ENCODE data around the gene PRIMA1. TPM values are rescaled to one million over a fixed set of nuclear protein-coding genes. Genes with fewer than 3 reads are reported as not detected.

Gene PRIMA1
- total and polyA plus RNA-seq, 8 donors: 1.2 to 9.9 (median 4.9) TPM

DNA sequence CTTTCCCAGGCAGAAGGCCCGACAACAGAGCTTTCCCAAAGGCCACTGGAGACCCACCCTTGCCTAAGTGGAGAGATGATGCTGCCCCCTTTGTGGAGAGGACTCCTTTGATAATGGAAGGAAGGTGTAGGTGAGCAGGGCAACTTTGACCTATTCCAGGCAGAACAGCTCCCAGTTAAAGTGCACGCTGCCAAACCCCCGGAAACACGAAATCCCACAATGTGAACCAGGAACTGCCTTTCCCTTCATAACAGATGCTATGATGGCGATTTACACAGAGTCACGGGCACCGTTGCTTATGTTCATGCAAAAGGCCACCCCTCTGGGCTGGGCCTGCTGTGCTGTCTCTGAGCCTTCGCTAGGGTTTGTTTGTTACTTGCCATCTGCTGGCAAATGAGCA, 34.6 kb downstream of the PRIMA1 start:
- H3K4me3 ChIP-seq: no peak overlapping the region
- no peaks in the 10 kb centered on the region for H3K9me3 ChIP-seq
- peak overlapping the region in 1 of 5 donors; percentile 27 for H3K27ac ChIP-seq
- WGBS, 5 donors: 92 to 97% (median 95%) methylated on average over 8 of the region's 8 CpGs
- intact Hi-C loops (cut with DNase I; ENCODE audit: low total_unique reads): no loop called here
- no peak for DNase-seq
- H3K4me1 ChIP-seq: peaks cover under 1 to 29% (median 8%) of the 10 kb centered on the region in 4 donors
- H3K27me3 ChIP-seq: peaks cover 0 to 8% (median 0%) of the 10 kb centered on the region in 3 donors
- no peaks in the 10 kb centered on the region for H3K36me3 ChIP-seq
- TF ChIP-seq EP300 (IDR thresholded peaks at IDR 0.05) (no peak), POLR2A (IDR thresholded peaks at IDR 0.05) (no peak), POLR2AphosphoS5 (IDR thresholded peaks at IDR 0.05) (no peak)
- TF ChIP-seq, protein P1, sequence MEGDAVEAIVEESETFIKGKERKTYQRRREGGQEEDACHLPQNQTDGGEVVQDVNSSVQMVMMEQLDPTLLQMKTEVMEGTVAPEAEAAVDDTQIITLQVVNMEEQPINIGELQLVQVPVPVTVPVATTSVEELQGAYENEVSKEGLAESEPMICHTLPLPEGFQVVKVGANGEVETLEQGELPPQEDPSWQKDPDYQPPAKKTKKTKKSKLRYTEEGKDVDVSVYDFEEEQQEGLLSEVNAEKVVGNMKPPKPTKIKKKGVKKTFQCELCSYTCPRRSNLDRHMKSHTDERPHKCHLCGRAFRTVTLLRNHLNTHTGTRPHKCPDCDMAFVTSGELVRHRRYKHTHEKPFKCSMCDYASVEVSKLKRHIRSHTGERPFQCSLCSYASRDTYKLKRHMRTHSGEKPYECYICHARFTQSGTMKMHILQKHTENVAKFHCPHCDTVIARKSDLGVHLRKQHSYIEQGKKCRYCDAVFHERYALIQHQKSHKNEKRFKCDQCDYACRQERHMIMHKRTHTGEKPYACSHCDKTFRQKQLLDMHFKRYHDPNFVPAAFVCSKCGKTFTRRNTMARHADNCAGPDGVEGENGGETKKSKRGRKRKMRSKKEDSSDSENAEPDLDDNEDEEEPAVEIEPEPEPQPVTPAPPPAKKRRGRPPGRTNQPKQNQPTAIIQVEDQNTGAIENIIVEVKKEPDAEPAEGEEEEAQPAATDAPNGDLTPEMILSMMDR (IDR thresholded peaks at IDR 0.05): no peak

- WGBS, 5 donors: 53 to 72% (median 61%) methylated on average over 4 of the region's 4 CpGs
- no peak overlapping the region for H3K4me3 ChIP-seq
- intact Hi-C loops (cut with DNase I; ENCODE audit: low total_unique reads): no loop called here
- peaks cover 0 to 8% (median 0%) of the 10 kb centered on the region in 3 donors for H3K27me3 ChIP-seq
- H3K27ac ChIP-seq: peak overlapping the region in 1 of 5 donors; percentile 63
- H3K9me3 ChIP-seq: no peaks in the 10 kb centered on the region
- DNase-seq: peak in 1 of 2 donors; percentile 60
- TF ChIP-seq, protein P1 (IDR thresholded peaks at IDR 0.05): no peak
- TF ChIP-seq POLR2A (IDR thresholded peaks at IDR 0.05) (no peak), EP300 (IDR thresholded peaks at IDR 0.05) (no peak), POLR2AphosphoS5 (IDR thresholded peaks at IDR 0.05) (no peak)
- peaks cover 7 to 34% (median 8%) of the 10 kb centered on the region in 4 donors for H3K4me1 ChIP-seq
- no peaks in the 10 kb centered on the region for H3K36me3 ChIP-seq
Measured at GRCh38 chr14:93752980-93753561, 35.2 kb downstream of the PRIMA1 start.

- Histone ChIP-seq H3K36me3 (no peaks in the 10 kb centered on the region), H3K4me1 (peaks cover 7 to 39% (median 8%) of the 10 kb centered on the region in 4 donors), H3K27me3 (peaks cover 0 to 8% (median 0%) of the 10 kb centered on the region in 3 donors), H3K4me3 (no peak overlapping the region), H3K9me3 (no peaks in the 10 kb centered on the region), H3K27ac (peak overlapping the region in 2 of 5 donors; percentile 9 to 63)
- 46 to 62% (median 48%) methylated on average over 18 to 19 of the region's 19 CpGs for WGBS, 5 donors
- peak in 1 of 2 donors; percentile 50 for DNase-seq
- TF ChIP-seq, protein P1 (IDR thresholded peaks at IDR 0.05): no peak
- no peak for TF ChIP-seq POLR2A (IDR thresholded peaks at IDR 0.05)
- TF ChIP-seq EP300 (IDR thresholded peaks at IDR 0.05): no peak
- TF ChIP-seq POLR2AphosphoS5 (IDR thresholded peaks at IDR 0.05): no peak
- intact Hi-C loops (cut with DNase I; ENCODE audit: low total_unique reads): no loop called here
Measured at GRCh38 chr14:93751946-93752655, 36.2 kb downstream of the PRIMA1 start.

- intact Hi-C loops (cut with DNase I; ENCODE audit: low total_unique reads): no loop called here
- no peak for DNase-seq
- 84 to 98% (median 94%) methylated on average over 8 of the region's 8 CpGs for WGBS, 5 donors
- no peak overlapping the region for H3K4me3 ChIP-seq
- peaks cover 7 to 40% (median 8%) of the 10 kb centered on the region in 4 donors for H3K4me1 ChIP-seq
- H3K27ac ChIP-seq: peak overlapping the region in 4 of 5 donors; percentile 5 to 64 (median 28)
- no peaks in the 10 kb centered on the region for H3K36me3 ChIP-seq
- TF ChIP-seq POLR2A (IDR thresholded peaks at IDR 0.05) (no peak), EP300 (IDR thresholded peaks at IDR 0.05) (no peak), POLR2AphosphoS5 (IDR thresholded peaks at IDR 0.05) (no peak)
- TF ChIP-seq, protein P1 (IDR thresholded peaks at IDR 0.05): no peak
- H3K27me3 ChIP-seq: peaks cover 0 to 21% (median 0%) of the 10 kb centered on the region in 3 donors
- no peaks in the 10 kb centered on the region for H3K9me3 ChIP-seq
Measured at GRCh38 chr14:93749076-93749420, 39.2 kb downstream of the PRIMA1 start.

All from stomach (tissue), 9 donors.